Stimulated activated CD4-positive, alpha-beta T cell treated with anti-CD3 and anti-CD28 coated beads, Interleukin-4, amount 100 ng/mL, for 1 hour (primary cell): ENCODE data around the gene GGA3.
A peak's percentile ranks its signal among the peaks of the same experiment; 100 is the strongest.
"Not testable (repeated sequence)": the region's sequence is repeated elsewhere in the genome, so short reads cannot be mapped to it uniquely, and the experiment has no call there.

Experiments
- DNase-seq: peaks from one replicate; pipeline ENCODE4 v3.0.0-alpha.2; 2020

GGA3 gene

GRCh38 chr17:75208161-75208560, 53.2 kb downstream of the GGA3 start:
- no peak for DNase-seq

GRCh38 chr17:75207760-75208159, 53.6 kb downstream of the GGA3 start:
- DNase-seq: no peak

- not testable (repeated sequence) for DNase-seq
Observed at GRCh38 chr17:75207050-75207407, 54.4 kb downstream of the GGA3 start.

- DNase-seq: no peak
Observed at GRCh38 chr17:75205793-75206163, 55.6 kb downstream of the GGA3 start.

GRCh38 chr17:75205037-75205792, 56.2 kb downstream of the GGA3 start, which contains the start of gene NUP85:
NUP85 (plus strand) TSS chr17:75205679; CDS start chr17:75205762, 83 bp downstream.
- peak; percentile 94 for DNase-seq

GRCh38 chr17:75199886-75200618, 61.4 kb downstream of the GGA3 start:
- DNase-seq: no peak

GRCh38 chr17:75194879-75195278, 66.5 kb downstream of the GGA3 start:
- DNase-seq: no peak

GRCh38 chr17:75191584-75191983, 69.8 kb downstream of the GGA3 start:
- no peak for DNase-seq

GRCh38 chr17:75188614-75189013, 72.8 kb downstream of the GGA3 start:
- DNase-seq: no peak
